A673 (cell line): Measurements from ENCODE around the gene H2AZ2.

Source experiments
- EZH2 ChIP-seq: fragments of 200-600 bp; sonication (generic); IDR thresholded peaks from 2 replicates; pipeline ENCODE4 v1.6.1; 2017; ENCODE audit warnings: borderline replicate concordance, low read depth, mild to moderate bottlenecking, mixed read lengths, antibody characterized with exemption, low read length; ENCODE audit not compliant: poor library complexity, severe bottlenecking
- TF ChIP-seq, protein P1 (sequence below): fragments of 300-800, 200-600 bp; sonication (generic); conservative IDR thresholded peaks from 2 replicates; pipeline ENCODE4 v1.5.1; 2017; ENCODE audit warnings: low read depth, mild to moderate bottlenecking, antibody characterized with exemption, low read length, moderate library complexity, mixed read lengths

DNA sequence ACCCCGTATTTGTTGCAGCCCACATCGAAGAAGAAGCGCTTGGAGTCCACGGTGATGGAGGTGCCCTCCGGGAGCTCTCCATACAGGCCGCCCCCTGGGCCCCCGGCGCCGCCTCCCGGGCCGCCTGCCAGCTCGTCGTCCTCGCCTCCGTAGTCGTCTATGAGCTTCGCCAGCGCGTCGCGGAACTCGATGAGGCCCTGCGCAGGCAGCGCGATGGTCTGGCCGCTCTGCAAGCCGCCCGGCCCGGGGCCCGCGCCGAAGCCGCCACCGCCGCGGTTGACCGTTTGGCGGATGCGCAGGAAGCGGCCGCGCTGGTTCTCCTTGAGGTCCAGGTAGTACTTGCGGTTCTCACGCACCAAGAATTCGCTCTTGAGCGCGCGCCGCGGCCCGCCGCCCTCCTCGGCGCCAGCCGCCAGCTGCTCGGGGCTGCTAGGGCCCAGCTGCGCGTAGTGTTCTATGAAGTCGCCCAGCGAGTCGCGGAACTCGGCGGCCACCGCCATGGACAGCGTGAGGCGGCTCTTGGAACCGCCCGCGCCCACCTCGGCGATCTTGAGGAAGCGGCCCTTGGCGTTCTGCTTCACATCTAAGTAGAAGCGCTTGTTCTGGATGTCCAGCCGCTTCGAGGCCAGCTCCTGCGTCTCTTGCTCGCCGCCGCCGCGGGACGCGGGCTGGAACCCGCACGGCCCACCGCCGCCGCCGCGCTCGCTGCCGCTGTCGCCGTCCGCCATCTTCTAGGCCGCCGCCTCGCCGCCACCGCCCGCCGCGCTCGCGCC lies 36.9 kb upstream of the H2AZ2 start:
- TF ChIP-seq, protein P1, sequence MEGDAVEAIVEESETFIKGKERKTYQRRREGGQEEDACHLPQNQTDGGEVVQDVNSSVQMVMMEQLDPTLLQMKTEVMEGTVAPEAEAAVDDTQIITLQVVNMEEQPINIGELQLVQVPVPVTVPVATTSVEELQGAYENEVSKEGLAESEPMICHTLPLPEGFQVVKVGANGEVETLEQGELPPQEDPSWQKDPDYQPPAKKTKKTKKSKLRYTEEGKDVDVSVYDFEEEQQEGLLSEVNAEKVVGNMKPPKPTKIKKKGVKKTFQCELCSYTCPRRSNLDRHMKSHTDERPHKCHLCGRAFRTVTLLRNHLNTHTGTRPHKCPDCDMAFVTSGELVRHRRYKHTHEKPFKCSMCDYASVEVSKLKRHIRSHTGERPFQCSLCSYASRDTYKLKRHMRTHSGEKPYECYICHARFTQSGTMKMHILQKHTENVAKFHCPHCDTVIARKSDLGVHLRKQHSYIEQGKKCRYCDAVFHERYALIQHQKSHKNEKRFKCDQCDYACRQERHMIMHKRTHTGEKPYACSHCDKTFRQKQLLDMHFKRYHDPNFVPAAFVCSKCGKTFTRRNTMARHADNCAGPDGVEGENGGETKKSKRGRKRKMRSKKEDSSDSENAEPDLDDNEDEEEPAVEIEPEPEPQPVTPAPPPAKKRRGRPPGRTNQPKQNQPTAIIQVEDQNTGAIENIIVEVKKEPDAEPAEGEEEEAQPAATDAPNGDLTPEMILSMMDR = no peak
- TF ChIP-seq EZH2 = no peak
